ENCODE results near the gene GALNT14. TPM values are rescaled to one million over a fixed set of nuclear protein-coding genes. Genes with fewer than 3 reads are reported as not detected.

The GALNT14 gene
- total and polyA plus RNA-seq, 2 donors (not counting 1 experiment from before 2014, with no cell fraction given), result 0.15 to 0.83 TPM

- Histone ChIP-seq H3K4me1 (ENCODE audit: control insufficient read depth, extremely low read depth, insufficient read depth, low read length) (no peaks in the 10 kb centered on the region), H4K20me1 (ENCODE audit: control insufficient read depth, extremely low read depth, insufficient read depth, low read length) (no peaks in the 10 kb centered on the region), H3K9ac (ENCODE audit: insufficient read depth, low read length) (no peak overlapping the region), H3K36me3 (ENCODE audit: control insufficient read depth, insufficient read depth, low read length) (no peaks in the 10 kb centered on the region), H3K4me3 (replicated peaks in 1 of 4; ENCODE audit: control extremely low read depth in 1 of 4, insufficient read depth in 1 of 4, low read depth in 3 of 4, low read length in 4 of 4) (no peak overlapping the region), H2AFZ (ENCODE audit: low read length) (no peak overlapping the region), H3K27ac (ENCODE audit: insufficient read depth, low read length) (no peak overlapping the region), H3K9me3 (ENCODE audit: control insufficient read depth, insufficient read depth, low read depth, low read length) (no peaks in the 10 kb centered on the region), H3K4me2 (ENCODE audit: extremely low read depth, insufficient read depth, low read length) (no peak overlapping the region), H3K79me2 (ENCODE audit: control insufficient read depth, insufficient read depth, low read length) (no peaks in the 10 kb centered on the region), H3K27me3 (ENCODE audit: control insufficient read depth, insufficient read depth, low read length) (no peaks in the 10 kb centered on the region)
- TF ChIP-seq EZH2 (IDR thresholded peaks at IDR 0.05; ENCODE audit: low read length, missing control alignments) (no peak), CTCF (conservative IDR thresholded peaks at IDR 0.05 in 1 of 2, IDR thresholded peaks at IDR 0.05 in 1 of 2; ENCODE audit: low read depth in 1 of 2, low read length in 2 of 2) (no peak)
- DNase-seq (ENCODE audit: low read depth in 2 of 2), result no peak
Measured at GRCh38 chr2:31051258-31052140, 86.7 kb downstream of the GALNT14 start.

- Histone ChIP-seq H3K27me3 (ENCODE audit: control insufficient read depth, insufficient read depth, low read length) (no peaks in the 10 kb centered on the region), H3K4me2 (ENCODE audit: extremely low read depth, insufficient read depth, low read length) (no peak overlapping the region), H3K79me2 (ENCODE audit: control insufficient read depth, insufficient read depth, low read length) (no peaks in the 10 kb centered on the region), H3K4me3 (replicated peaks in 1 of 4; ENCODE audit: control extremely low read depth in 1 of 4, insufficient read depth in 1 of 4, low read depth in 3 of 4, low read length in 4 of 4) (no peak overlapping the region), H2AFZ (ENCODE audit: low read length) (no peak overlapping the region), H3K9me3 (ENCODE audit: control insufficient read depth, insufficient read depth, low read depth, low read length) (no peaks in the 10 kb centered on the region), H3K9ac (ENCODE audit: insufficient read depth, low read length) (no peak overlapping the region), H3K36me3 (ENCODE audit: control insufficient read depth, insufficient read depth, low read length) (no peaks in the 10 kb centered on the region), H4K20me1 (ENCODE audit: control insufficient read depth, extremely low read depth, insufficient read depth, low read length) (no peaks in the 10 kb centered on the region), H3K27ac (ENCODE audit: insufficient read depth, low read length) (no peak overlapping the region), H3K4me1 (ENCODE audit: control insufficient read depth, extremely low read depth, insufficient read depth, low read length) (no peaks in the 10 kb centered on the region)
- no peak for DNase-seq (ENCODE audit: low read depth in 2 of 2)
- TF ChIP-seq EZH2 (IDR thresholded peaks at IDR 0.05; ENCODE audit: low read length, missing control alignments) (no peak), CTCF (conservative IDR thresholded peaks at IDR 0.05 in 1 of 2, IDR thresholded peaks at IDR 0.05 in 1 of 2; ENCODE audit: low read depth in 1 of 2, low read length in 2 of 2) (no peak)
Measured at GRCh38 chr2:31049916-31050588, 88.2 kb downstream of the GALNT14 start.

- no peak overlapping the region for H3K4me2 ChIP-seq (ENCODE audit: extremely low read depth, insufficient read depth, low read length)
- no peak overlapping the region for H3K4me3 ChIP-seq (replicated peaks in 1 of 4; ENCODE audit: control extremely low read depth in 1 of 4, insufficient read depth in 1 of 4, low read depth in 3 of 4, low read length in 4 of 4)
- no peak for DNase-seq (ENCODE audit: low read depth in 2 of 2)
- H3K4me1 ChIP-seq (ENCODE audit: control insufficient read depth, extremely low read depth, insufficient read depth, low read length), result no peaks in the 10 kb centered on the region
- H3K9me3 ChIP-seq (ENCODE audit: control insufficient read depth, insufficient read depth, low read depth, low read length), result no peaks in the 10 kb centered on the region
- no peaks in the 10 kb centered on the region for H4K20me1 ChIP-seq (ENCODE audit: control insufficient read depth, extremely low read depth, insufficient read depth, low read length)
- no peak overlapping the region for H2AFZ ChIP-seq (ENCODE audit: low read length)
- no peak overlapping the region for H3K9ac ChIP-seq (ENCODE audit: insufficient read depth, low read length)
- no peak overlapping the region for H3K27ac ChIP-seq (ENCODE audit: insufficient read depth, low read length)
- TF ChIP-seq EZH2 (IDR thresholded peaks at IDR 0.05; ENCODE audit: low read length, missing control alignments) (no peak), CTCF (conservative IDR thresholded peaks at IDR 0.05 in 1 of 2, IDR thresholded peaks at IDR 0.05 in 1 of 2; ENCODE audit: low read depth in 1 of 2, low read length in 2 of 2) (no peak)
- H3K79me2 ChIP-seq (ENCODE audit: control insufficient read depth, insufficient read depth, low read length), result no peaks in the 10 kb centered on the region
- no peaks in the 10 kb centered on the region for H3K36me3 ChIP-seq (ENCODE audit: control insufficient read depth, insufficient read depth, low read length)
- H3K27me3 ChIP-seq (ENCODE audit: control insufficient read depth, insufficient read depth, low read length), result no peaks in the 10 kb centered on the region
Measured at GRCh38 chr2:31049264-31049663, 89.0 kb downstream of the GALNT14 start.

Measured in fibroblast of lung (primary cell).